ENCODE measurements around the gene OR2V2.
"Not testable (repeated sequence)": the region's sequence is repeated elsewhere in the genome, so short reads cannot be mapped to it uniquely, and the experiment has no call there.

OR2V2 gene

GRCh38 chr5:181160152-181160754, 12.9 kb downstream of the OR2V2 start:
- ChIA-PET POLR2A (no interaction called here), CTCF (interaction anchor here (0.9 to 2.1 kb wide), 10 partner anchors 8 to 300 kb away, joined by 3 to 6 read pairs (median 4); partner anchors contain the start of gene ZFP62)
- DNase-seq (ENCODE audit: extremely low spot score): peak; percentile 78
- TF ChIP-seq CTCF (IDR thresholded peaks at IDR 0.05; ENCODE audit: control extremely low read depth, extremely low read depth, low read depth, missing control alignments): no peak

GRCh38 chr5:181160755-181161533, 13.6 kb downstream of the OR2V2 start:
- DNase-seq (ENCODE audit: extremely low spot score); POLR2A ChIA-PET: not testable (repeated sequence)
- CTCF ChIA-PET: interaction anchor here (0.9 to 1.7 kb wide), 6 partner anchors 9 to 300 kb away, joined by 3 to 6 read pairs (median 4); partner anchors contain the start of gene ZFP62

- ChIA-PET CTCF (no interaction called here), POLR2A (interaction anchor here (0.6 kb wide), 1 partner anchor 301 kb away, joined by 5 read pairs; no protein-coding TSS in a partner anchor)
- DNase-seq (ENCODE audit: extremely low spot score): no peak
- no peak for TF ChIP-seq CTCF (IDR thresholded peaks at IDR 0.05; ENCODE audit: control extremely low read depth, extremely low read depth, low read depth, missing control alignments)
Observed at GRCh38 chr5:181161534-181162175, 14.3 kb downstream of the OR2V2 start.

GRCh38 chr5:181163487-181164075, 16.2 kb downstream of the OR2V2 start:
- DNase-seq (ENCODE audit: extremely low spot score): peak; percentile 24
- TF ChIP-seq CTCF (IDR thresholded peaks at IDR 0.05; ENCODE audit: control extremely low read depth, extremely low read depth, low read depth, missing control alignments): no peak
- ChIA-PET POLR2A (no interaction called here), CTCF (interaction anchor here (0.9 to 1.6 kb wide), 5 partner anchors 14 to 59 kb away, joined by 3 to 8 read pairs (median 4); no protein-coding TSS in a partner anchor)

- TF ChIP-seq CTCF (IDR thresholded peaks at IDR 0.05; ENCODE audit: control extremely low read depth, extremely low read depth, low read depth, missing control alignments): no peak
- CTCF ChIA-PET: interaction anchor here (0.9 to 1.6 kb wide), 6 partner anchors 13 to 58 kb away, joined by 3 to 8 read pairs (median 4); no protein-coding TSS in a partner anchor
- no peak for DNase-seq (ENCODE audit: extremely low spot score)
- POLR2A ChIA-PET: no interaction called here
Observed at GRCh38 chr5:181164076-181164952, 16.9 kb downstream of the OR2V2 start.

All from GM10248 (cell line).